Dermis blood vessel endothelial cell (primary cell): Measurements from ENCODE around the gene GREB1L. TPM values are rescaled to one million over a fixed set of nuclear protein-coding genes. Genes with fewer than 3 reads are reported as not detected.
"Not testable (repeated sequence)": the region's sequence is repeated elsewhere in the genome, so short reads cannot be mapped to it uniquely, and the experiment has no call there.

Experiments used
- DNase-seq: peaks from one replicate; pipeline ENCODE4 v3.0.0; 2010
- total RNA-seq: library from RNA; depleted of rRNA; stranded (reverse); fragments of >200 nt; gene quantifications from 2 replicates; pipeline ENCODE4 v1.2.3, GENCODE V29; 2014

GREB1L gene
- total RNA-seq, 1 donor from 2014 or later = 4.9 TPM

GRCh38 chr18:21369597-21369996 lies 127.6 kb downstream of the GREB1L start:
- DNase-seq = not testable (repeated sequence)

- DNase-seq = no peak
These were observed 141.0 kb downstream of the GREB1L start for GRCh38 chr18:21383031-21383430.

GRCh38 chr18:21386523-21387240 lies 144.7 kb downstream of the GREB1L start:
- no peak for DNase-seq

GRCh38 chr18:21387886-21388285 lies 145.9 kb downstream of the GREB1L start:
- DNase-seq = no peak

GRCh38 chr18:21389283-21389682 lies 147.3 kb downstream of the GREB1L start:
- DNase-seq = no peak

GRCh38 chr18:21389903-21390302 lies 147.9 kb downstream of the GREB1L start:
- no peak for DNase-seq

- DNase-seq = peak; percentile 38
These were observed 149.1 kb downstream of the GREB1L start for GRCh38 chr18:21391074-21391673.

- DNase-seq = no peak
These were observed 152.0 kb downstream of the GREB1L start for GRCh38 chr18:21393986-21394385.

GRCh38 chr18:21398121-21398520 lies 156.1 kb downstream of the GREB1L start:
- no peak for DNase-seq

GRCh38 chr18:21402272-21402671 lies 160.2 kb downstream of the GREB1L start:
- no peak for DNase-seq

GRCh38 chr18:21404426-21404825 lies 162.4 kb downstream of the GREB1L start:
- no peak for DNase-seq

GRCh38 chr18:21406116-21406515 lies 164.1 kb downstream of the GREB1L start:
- peak; percentile 46 for DNase-seq

- no peak for DNase-seq
These were observed 166.6 kb downstream of the GREB1L start for GRCh38 chr18:21408681-21409080.

- DNase-seq = no peak
These were observed 191.4 kb downstream of the GREB1L start for GRCh38 chr18:21433436-21433835.

GRCh38 chr18:21439431-21439846 lies 197.4 kb downstream of the GREB1L start:
- DNase-seq = peak; percentile 13

GRCh38 chr18:21441670-21442069 lies 199.6 kb downstream of the GREB1L start:
- DNase-seq = no peak

GRCh38 chr18:21443776-21444464 lies 201.9 kb downstream of the GREB1L start:
- DNase-seq = peak; percentile 20

- DNase-seq = peak; percentile 77
These were observed 202.6 kb downstream of the GREB1L start for GRCh38 chr18:21444465-21445212.

- DNase-seq = no peak
These were observed 206.3 kb downstream of the GREB1L start for GRCh38 chr18:21448299-21448698.

- DNase-seq = no peak
These were observed 207.6 kb downstream of the GREB1L start for GRCh38 chr18:21449367-21450290.

GRCh38 chr18:21450503-21450902 lies 208.5 kb downstream of the GREB1L start:
- no peak for DNase-seq

GRCh38 chr18:21450913-21451312 lies 208.9 kb downstream of the GREB1L start:
- DNase-seq = peak; percentile 80
